Suprapubic skin (tissue), 4 donors: Measurements from ENCODE around the gene SPRED3. TPM values are rescaled to one million over a fixed set of nuclear protein-coding genes. Genes with fewer than 3 reads are reported as not detected.
A peak's percentile ranks its signal among the peaks of the same experiment; 100 is the strongest.

Experiments
- DNase-seq, 2 donors: peaks; one replicate each; pipeline ENCODE4 v3.0.0-alpha.2; 2019; ENCODE audit warnings: low spot score in 2 of 2
- H3K27ac ChIP-seq: fragments of 200-600 bp; sonication (generic); one replicate; pipeline ENCODE4 v1.5.1; 2019
- H3K27me3 ChIP-seq: fragments of 200-600 bp; sonication (generic); one replicate; pipeline ENCODE4 v1.5.1; 2019
- H3K36me3 ChIP-seq: fragments of 200-600 bp; sonication (generic); one replicate; pipeline ENCODE4 v1.5.1; 2019
- H3K4me1 ChIP-seq: fragments of 200-600 bp; sonication (generic); one replicate; pipeline ENCODE4 v1.5.1; 2019
- H3K4me3 ChIP-seq: fragments of 200-600 bp; sonication (generic); one replicate; pipeline ENCODE4 v1.5.1; 2019; ENCODE audit warnings: mild to moderate bottlenecking
- H3K9me3 ChIP-seq: fragments of 200-600 bp; sonication (generic); one replicate; pipeline ENCODE4 v1.5.1; 2019
- CTCF ChIP-seq, 2 donors: fragments of 200-600 bp in 1 of 2; fragments of 450-650 bp in 1 of 2; sonication (generic) in 1 of 2; IDR thresholded peaks; one replicate each; pipeline ENCODE4 v1.5.1; 2016 to 2019; ENCODE audit warnings: antibody characterized with exemption in 2 of 2, mild to moderate bottlenecking in 1 of 2, moderate library complexity in 1 of 2
- EP300 ChIP-seq: sonication (generic); formaldehyde crosslinking; IDR thresholded peaks from one replicate; pipeline ENCODE4 v1.6.1; 2017; ENCODE audit warnings: antibody characterized with exemption
- POLR2A ChIP-seq, 2 donors: fragments of 450-650 bp; IDR thresholded peaks; one replicate each; pipeline ENCODE4 v1.6.1; 2017; ENCODE audit warnings: antibody characterized with exemption in 2 of 2, mild to moderate bottlenecking in 2 of 2, moderate library complexity in 2 of 2
- POLR2AphosphoS5 ChIP-seq, 3 donors: sonication (generic); formaldehyde crosslinking; IDR thresholded peaks; one replicate each; pipeline ENCODE4 v1.6.1; 2017; ENCODE audit warnings: antibody characterized with exemption in 3 of 3
- WGBS: methylation state at CpG from one replicate; pipeline ENCODE4 v1.1.5; 2018; 5-methylcytosine and 5-hydroxymethylcytosine counted together
- total RNA-seq, 4 donors: library from RNA; depleted of rRNA; stranded (reverse); fragments of >200 nt; gene quantifications; one replicate each; pipeline ENCODE4 v1.1.0, GENCODE V29; 2016

The SPRED3 gene
- total RNA-seq, 4 donors from 2014 or later = 0.44 to 3.5 (median 1.2) TPM

- Histone ChIP-seq H3K27ac (no peak overlapping the region), H3K36me3 (peaks cover 50% of the 10 kb centered on the region), H3K4me3 (no peak overlapping the region), H3K9me3 (no peaks in the 10 kb centered on the region), H3K27me3 (no peaks in the 10 kb centered on the region), H3K4me1 (peaks cover 46% of the 10 kb centered on the region)
- no peak for DNase-seq
- WGBS = 78% methylated on average over 7 of the region's 10 CpGs
- TF ChIP-seq CTCF (IDR thresholded peaks at IDR 0.05) (no peak), POLR2A (IDR thresholded peaks at IDR 0.05) (no peak), POLR2AphosphoS5 (IDR thresholded peaks at IDR 0.05) (no peak), EP300 (no peak)
These were observed 4.1 kb upstream of the SPRED3 start for GRCh38 chr19:38384209-38385027.

- 87% methylated on average over 32 of the region's 40 CpGs for WGBS
- Histone ChIP-seq H3K27ac (no peak overlapping the region), H3K36me3 (peaks cover 42% of the 10 kb centered on the region), H3K4me1 (peaks cover 50% of the 10 kb centered on the region), H3K9me3 (no peaks in the 10 kb centered on the region), H3K27me3 (no peaks in the 10 kb centered on the region), H3K4me3 (no peak overlapping the region)
- no peak for DNase-seq
- no peak for TF ChIP-seq POLR2AphosphoS5 (IDR thresholded peaks at IDR 0.05)
- TF ChIP-seq EP300 = no peak
- no peak for TF ChIP-seq POLR2A (IDR thresholded peaks at IDR 0.05)
- no peak for TF ChIP-seq CTCF (IDR thresholded peaks at IDR 0.05)
These were observed 3.3 kb upstream of the SPRED3 start for GRCh38 chr19:38385057-38385803.

GRCh38 chr19:38385804-38386257 is 2.7 kb upstream of the SPRED3 start:
- 64% methylated on average over 33 of the region's 40 CpGs for WGBS
- Histone ChIP-seq H3K27me3 (no peaks in the 10 kb centered on the region), H3K27ac (no peak overlapping the region), H3K36me3 (peaks cover 36% of the 10 kb centered on the region), H3K4me3 (no peak overlapping the region), H3K4me1 (peaks cover 50% of the 10 kb centered on the region), H3K9me3 (no peaks in the 10 kb centered on the region)
- TF ChIP-seq POLR2A (IDR thresholded peaks at IDR 0.05) (no peak), POLR2AphosphoS5 (IDR thresholded peaks at IDR 0.05) (no peak), EP300 (no peak), CTCF (IDR thresholded peaks at IDR 0.05) (no peak)
- DNase-seq = no peak

- Histone ChIP-seq H3K27ac (no peak overlapping the region), H3K27me3 (no peaks in the 10 kb centered on the region), H3K36me3 (peaks cover 29% of the 10 kb centered on the region), H3K4me3 (peak overlapping the region; percentile 55), H3K9me3 (no peaks in the 10 kb centered on the region), H3K4me1 (peaks cover 50% of the 10 kb centered on the region)
- TF ChIP-seq CTCF (IDR thresholded peaks at IDR 0.05) = no peak
- TF ChIP-seq POLR2A (IDR thresholded peaks at IDR 0.05) = no peak
- no peak for TF ChIP-seq EP300
- no peak for TF ChIP-seq POLR2AphosphoS5 (IDR thresholded peaks at IDR 0.05)
- WGBS = 53% methylated on average over 9 of the region's 61 CpGs
- DNase-seq = peak in 1 of 2 donors; percentile 74
These were observed 2.1 kb upstream of the SPRED3 start for GRCh38 chr19:38386300-38386970.
